Measurements from ENCODE around the gene KIF11.

DNA sequence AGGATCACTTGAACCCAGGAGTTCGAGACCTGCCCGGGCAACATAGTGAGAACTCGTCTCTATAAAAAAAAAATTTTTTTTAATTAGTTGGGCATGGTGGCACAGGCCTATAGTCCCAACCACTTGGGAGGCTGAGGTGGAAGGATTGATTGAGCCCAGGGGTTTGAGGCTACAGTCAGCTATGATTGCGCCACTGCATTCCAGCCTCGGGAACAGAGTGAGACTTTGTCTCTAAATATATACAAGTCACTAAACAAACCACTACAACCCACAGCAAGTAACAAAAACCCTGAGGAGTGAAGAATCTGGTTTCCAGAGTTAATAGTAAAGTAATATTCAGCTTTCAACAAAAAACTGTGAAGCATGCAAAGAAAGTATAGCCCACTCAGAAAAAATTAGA, 64.1 kb downstream of the KIF11 start:
- TF ChIP-seq HOXB6 (CRISPR knock-in tag; IDR thresholded peaks at IDR 0.05; ENCODE audit: borderline replicate concordance) (no peak), ADNP (tag; IDR thresholded peaks at IDR 0.05) (no peak), FOXA3 (CRISPR knock-in tag; conservative IDR thresholded peaks at IDR 0.05 in 1 of 2, IDR thresholded peaks at IDR 0.05 in 1 of 2) (no peak), POLR3A (IDR thresholded peaks at IDR 0.05; ENCODE audit: borderline replicate concordance, extremely low read depth, insufficient read depth, insufficient read length) (no peak), HLTF (IDR thresholded peaks at IDR 0.05) (no peak), ZNF121 (CRISPR knock-in tag; conservative IDR thresholded peaks at IDR 0.05) (no peak), ATF3 (IDR thresholded peaks at IDR 0.05) (no peak), ATF3 (CRISPR knock-in tag; conservative IDR thresholded peaks at IDR 0.05) (no peak), ZBTB33 (CRISPR knock-in tag; IDR thresholded peaks at IDR 0.05) (no peak), MYNN (IDR thresholded peaks at IDR 0.05) (no peak), MYNN (CRISPR knock-in tag; IDR thresholded peaks at IDR 0.05) (no peak), ZNF124 (CRISPR knock-in tag; IDR thresholded peaks at IDR 0.05) (no peak), POLR2AphosphoS2 (IDR thresholded peaks at IDR 0.05; ENCODE audit: low read length) (no peak)
- TF ChIP-seq, protein P1, sequence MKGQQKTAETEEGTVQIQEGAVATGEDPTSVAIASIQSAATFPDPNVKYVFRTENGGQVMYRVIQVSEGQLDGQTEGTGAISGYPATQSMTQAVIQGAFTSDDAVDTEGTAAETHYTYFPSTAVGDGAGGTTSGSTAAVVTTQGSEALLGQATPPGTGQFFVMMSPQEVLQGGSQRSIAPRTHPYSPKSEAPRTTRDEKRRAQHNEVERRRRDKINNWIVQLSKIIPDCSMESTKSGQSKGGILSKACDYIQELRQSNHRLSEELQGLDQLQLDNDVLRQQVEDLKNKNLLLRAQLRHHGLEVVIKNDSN (CRISPR knock-in tag; IDR thresholded peaks at IDR 0.05): no peak

All from K562 (cell line).